ENCODE data around the gene DDX19B.

DNA sequence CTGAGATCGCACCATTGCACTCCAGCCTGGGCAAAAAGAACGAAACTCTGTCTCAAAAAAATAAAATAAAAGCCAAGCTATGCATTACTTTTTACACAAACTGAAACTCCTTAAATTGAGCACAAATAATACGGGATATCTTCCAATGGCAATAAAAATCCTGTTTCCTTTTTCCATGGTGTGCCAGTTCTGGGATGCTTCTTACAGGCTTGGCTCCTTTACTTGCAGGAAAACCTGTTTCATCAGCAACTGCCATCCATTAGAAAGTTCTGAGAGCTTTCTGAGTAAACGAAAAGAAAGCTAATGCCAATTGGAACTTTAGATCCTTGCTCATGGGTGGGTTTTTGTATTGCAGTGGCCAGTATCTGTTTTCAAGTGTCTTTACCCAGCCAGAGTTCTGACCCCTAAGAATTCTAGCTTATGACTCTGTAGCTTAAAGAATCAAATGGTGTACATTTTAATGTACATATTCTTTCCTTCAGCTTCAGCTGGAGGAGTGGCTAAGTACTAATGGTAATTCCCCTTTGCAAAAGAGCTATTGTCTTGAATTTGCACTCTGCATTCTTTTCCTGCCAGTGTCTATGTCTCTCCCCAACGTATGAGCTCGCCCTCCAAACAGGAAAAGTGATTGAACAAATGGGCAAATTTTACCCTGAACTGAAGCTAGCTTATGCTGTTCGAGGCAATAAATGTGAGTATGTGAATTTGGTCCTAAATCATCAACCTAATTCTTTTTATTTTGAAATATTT is 26.2 kb downstream of the DDX19B start:
- no peak for TF ChIP-seq CTCF (IDR thresholded peaks at IDR 0.05; ENCODE audit: low read depth, low read length)
- TF ChIP-seq POLR2A (IDR thresholded peaks at IDR 0.05; ENCODE audit: extremely low read depth, insufficient read length) = no peak
